AG04450 (cell line): ENCODE results near the gene MEG3. TPM values are rescaled to one million over a fixed set of nuclear protein-coding genes. Genes with fewer than 3 reads are reported as not detected.

Source experiments
- CTCF ChIA-PET: fragments of 300-600, 350-600 bp; formaldehyde crosslinking; extraction: SDS; loops from one replicate; lab custom pipeline; 2022; ENCODE audit warnings: antibody characterized with exemption, inconsistent platforms; lab: Charles Lee
- POLR2A ChIA-PET: fragments of 350-600 bp; formaldehyde crosslinking; extraction: SDS; loops from one replicate; lab custom pipeline; 2021; ENCODE audit warnings: antibody characterized with exemption, inconsistent platforms; lab: Yijun Ruan, JAX
- DNase-seq: peaks from one replicate; pipeline ENCODE4 v3.0.0-alpha.2; 2011; ENCODE audit warnings: low read depth, low spot score
- H3K27ac ChIP-seq: one replicate; pipeline ENCODE4 v1.5.1; 2012; ENCODE audit warnings: low read depth, low read length, control low read depth
- H3K27me3 ChIP-seq: one replicate; pipeline ENCODE4 v1.6.0; 2012; ENCODE audit warnings: low read length; ENCODE audit not compliant: control insufficient read depth, insufficient read depth
- H3K4me3 ChIP-seq: 2 replicates; pipeline ENCODE4 v1.5.1; 2011; ENCODE audit warnings: mild to moderate bottlenecking, low read depth, low read length, control low read depth
- H3K9me3 ChIP-seq: 2 replicates; pipeline ENCODE4 v1.5.1; 2012; ENCODE audit warnings: low read length; ENCODE audit not compliant: control insufficient read depth, insufficient read depth
- polyA plus RNA-seq: library from polyadenylated mRNA; depleted of rRNA; stranded (reverse); fragments of >200 nt; gene quantifications from 2 replicates; pipeline ENCODE4 v1.2.3, GENCODE V29; 2011
- TF ChIP-seq, protein P1 (sequence below): IDR thresholded peaks from 2 replicates; pipeline ENCODE4 v1.5.1; 2011; ENCODE audit warnings: low read depth, low read length, control low read depth, inconsistent platforms

Gene MEG3
- polyA plus RNA-seq, 1 experiment, result 310 TPM

DNA sequence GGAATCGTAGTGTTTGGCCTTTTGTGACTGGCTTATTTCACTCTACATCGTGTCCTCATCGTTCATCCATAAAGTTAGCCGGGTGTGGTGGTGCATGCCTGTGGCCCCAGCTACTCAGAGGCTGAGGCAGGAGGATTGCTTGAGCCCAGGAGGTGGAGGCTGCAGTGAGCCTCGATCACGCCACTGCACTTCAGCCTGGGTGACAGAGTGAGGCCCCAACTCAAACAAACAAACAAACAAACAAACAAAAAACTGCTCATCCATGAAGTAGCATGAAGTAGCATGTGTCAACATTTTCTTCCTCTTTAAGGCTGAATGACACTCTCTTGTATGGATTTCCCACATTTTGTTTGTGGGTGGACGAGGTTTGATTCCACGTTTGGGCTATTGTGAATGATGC lies 44.0 kb upstream of the MEG3 start:
- Histone ChIP-seq H3K9me3 (no peaks in the 10 kb centered on the region), H3K27ac (no peak overlapping the region), H3K4me3 (no peak overlapping the region), H3K27me3 (peaks cover 37% of the 10 kb centered on the region)
- TF ChIP-seq, protein P1, sequence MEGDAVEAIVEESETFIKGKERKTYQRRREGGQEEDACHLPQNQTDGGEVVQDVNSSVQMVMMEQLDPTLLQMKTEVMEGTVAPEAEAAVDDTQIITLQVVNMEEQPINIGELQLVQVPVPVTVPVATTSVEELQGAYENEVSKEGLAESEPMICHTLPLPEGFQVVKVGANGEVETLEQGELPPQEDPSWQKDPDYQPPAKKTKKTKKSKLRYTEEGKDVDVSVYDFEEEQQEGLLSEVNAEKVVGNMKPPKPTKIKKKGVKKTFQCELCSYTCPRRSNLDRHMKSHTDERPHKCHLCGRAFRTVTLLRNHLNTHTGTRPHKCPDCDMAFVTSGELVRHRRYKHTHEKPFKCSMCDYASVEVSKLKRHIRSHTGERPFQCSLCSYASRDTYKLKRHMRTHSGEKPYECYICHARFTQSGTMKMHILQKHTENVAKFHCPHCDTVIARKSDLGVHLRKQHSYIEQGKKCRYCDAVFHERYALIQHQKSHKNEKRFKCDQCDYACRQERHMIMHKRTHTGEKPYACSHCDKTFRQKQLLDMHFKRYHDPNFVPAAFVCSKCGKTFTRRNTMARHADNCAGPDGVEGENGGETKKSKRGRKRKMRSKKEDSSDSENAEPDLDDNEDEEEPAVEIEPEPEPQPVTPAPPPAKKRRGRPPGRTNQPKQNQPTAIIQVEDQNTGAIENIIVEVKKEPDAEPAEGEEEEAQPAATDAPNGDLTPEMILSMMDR, result no peak
- ChIA-PET POLR2A (no interaction called here), CTCF (no interaction called here)
- no peak for DNase-seq

DNA sequence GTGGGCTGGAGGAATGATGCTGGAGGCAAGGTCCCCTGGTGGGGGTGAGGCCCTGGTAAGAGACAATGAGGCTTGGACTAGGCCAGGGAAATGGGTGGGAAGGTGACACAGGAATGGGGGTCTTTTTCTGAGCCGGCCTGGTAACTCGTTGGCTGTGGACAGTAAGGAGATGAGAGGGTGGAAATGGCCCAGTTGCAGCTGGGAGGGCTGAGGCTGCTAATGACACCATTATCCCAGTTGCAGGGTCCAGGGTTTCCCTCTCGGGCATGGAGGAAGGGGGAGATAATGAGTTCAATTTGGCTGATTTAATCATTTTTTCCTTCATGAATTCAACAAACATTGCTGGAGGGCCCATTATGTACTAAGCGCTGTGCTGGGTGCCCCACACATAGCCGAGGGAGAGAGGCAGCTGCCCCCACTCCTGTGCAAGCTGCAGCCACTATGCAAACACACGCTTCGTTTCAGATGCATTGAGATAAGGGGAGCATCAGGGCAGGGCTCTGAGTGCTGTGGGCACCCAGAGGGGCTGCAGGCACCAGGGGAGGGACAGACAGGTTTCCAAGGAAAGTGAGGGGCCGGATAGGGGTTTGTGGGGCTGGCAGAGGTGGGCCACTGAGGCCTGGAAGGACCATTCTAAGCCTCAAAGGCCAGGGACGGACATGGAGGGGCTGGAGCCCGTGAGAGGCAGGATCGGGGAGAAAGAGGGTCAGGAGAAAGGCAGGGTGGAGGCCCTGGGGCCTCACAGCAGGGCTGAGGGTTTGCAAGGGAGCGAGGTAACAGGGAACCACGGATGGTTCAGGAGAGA lies 43.2 kb upstream of the MEG3 start:
- no peak for DNase-seq
- ChIA-PET CTCF (no interaction called here), POLR2A (no interaction called here)
- Histone ChIP-seq H3K4me3 (no peak overlapping the region), H3K27me3 (peaks cover 34% of the 10 kb centered on the region), H3K9me3 (no peaks in the 10 kb centered on the region), H3K27ac (no peak overlapping the region)
- TF ChIP-seq, protein P1, result no peak

DNA sequence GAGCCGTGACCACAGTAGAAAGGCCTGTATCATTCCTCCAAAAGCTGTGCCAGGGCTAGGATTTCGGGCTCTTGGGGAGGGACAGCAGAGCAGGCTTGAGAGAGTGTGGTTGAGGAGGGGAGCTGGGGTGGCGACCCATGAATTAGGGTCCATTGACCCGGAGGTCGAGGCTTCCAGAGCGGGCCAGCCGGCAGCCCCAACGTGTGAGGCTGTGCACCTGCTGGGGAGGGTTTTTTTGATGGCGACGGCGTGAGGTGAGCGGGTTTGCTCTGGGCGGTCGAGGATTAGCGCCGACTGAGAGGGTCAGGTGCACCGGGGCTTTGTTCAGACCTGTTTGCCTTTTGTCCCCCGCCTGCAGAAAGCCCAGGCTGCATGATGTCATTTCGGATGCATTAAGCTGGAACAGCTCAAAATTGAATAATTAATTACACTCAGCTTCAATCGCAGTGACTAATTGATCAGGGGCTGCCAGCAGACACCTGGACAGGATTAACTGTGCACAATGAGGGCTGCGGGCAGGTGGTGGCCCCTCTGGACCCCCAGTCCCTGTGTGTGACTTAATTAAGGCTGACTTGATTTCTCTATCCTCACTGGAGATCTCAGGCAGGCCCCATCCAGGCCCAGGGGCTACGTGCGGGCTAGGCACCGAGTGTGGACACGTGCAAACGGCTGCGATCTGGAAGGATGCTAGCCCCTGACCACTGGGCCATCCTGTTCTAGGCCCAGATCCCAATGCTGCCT lies 42.1 kb upstream of the MEG3 start:
- H3K27ac ChIP-seq, result no peak overlapping the region
- no peaks in the 10 kb centered on the region for H3K9me3 ChIP-seq
- DNase-seq, result no peak
- TF ChIP-seq, protein P1, result no peak
- peaks cover 34% of the 10 kb centered on the region for H3K27me3 ChIP-seq
- H3K4me3 ChIP-seq, result no peak overlapping the region
- ChIA-PET CTCF (no interaction called here), POLR2A (no interaction called here)

DNA sequence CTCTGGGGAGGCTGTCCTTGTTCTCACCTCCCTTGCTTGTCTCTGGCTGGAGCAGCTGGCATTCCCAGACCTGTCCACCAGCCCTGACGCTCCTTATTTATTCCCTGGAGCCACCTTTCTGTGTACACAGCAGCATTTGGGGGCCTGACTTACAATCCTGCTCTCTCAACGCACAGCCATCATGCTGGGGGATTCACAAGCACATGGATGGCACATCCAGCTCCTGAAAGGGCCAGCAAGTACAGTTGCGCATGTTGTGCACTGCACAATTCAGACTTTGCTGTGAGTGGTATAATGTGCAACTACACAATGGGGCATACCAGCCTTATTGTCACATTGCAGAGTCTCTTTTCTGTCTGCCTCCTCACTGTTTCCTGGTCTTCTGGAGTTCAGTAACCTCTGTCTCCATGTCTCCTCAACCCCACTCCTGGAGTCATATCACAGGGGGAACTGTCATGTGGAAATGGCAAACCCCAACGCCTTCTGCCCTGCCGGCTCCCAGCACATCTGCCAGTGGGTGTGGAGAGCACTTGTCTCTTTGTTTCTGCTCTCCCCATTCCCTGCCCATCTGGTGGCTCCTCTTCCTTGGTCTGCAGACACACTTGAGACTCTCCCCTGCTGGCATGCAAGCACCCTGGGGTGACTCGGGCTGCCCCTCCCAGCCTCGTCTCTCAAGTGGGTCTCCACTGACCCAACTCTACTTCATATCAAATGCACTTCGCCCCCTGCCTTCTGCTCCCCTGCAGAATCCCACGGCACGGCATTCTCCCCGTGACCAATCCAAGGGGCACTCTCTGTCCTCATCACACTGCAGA lies 41.2 kb upstream of the MEG3 start:
- ChIA-PET CTCF (no interaction called here), POLR2A (no interaction called here)
- TF ChIP-seq, protein P1, result no peak
- H3K27ac ChIP-seq, result no peak overlapping the region
- no peak overlapping the region for H3K4me3 ChIP-seq
- no peaks in the 10 kb centered on the region for H3K9me3 ChIP-seq
- peaks cover 34% of the 10 kb centered on the region for H3K27me3 ChIP-seq
- no peak for DNase-seq

DNA sequence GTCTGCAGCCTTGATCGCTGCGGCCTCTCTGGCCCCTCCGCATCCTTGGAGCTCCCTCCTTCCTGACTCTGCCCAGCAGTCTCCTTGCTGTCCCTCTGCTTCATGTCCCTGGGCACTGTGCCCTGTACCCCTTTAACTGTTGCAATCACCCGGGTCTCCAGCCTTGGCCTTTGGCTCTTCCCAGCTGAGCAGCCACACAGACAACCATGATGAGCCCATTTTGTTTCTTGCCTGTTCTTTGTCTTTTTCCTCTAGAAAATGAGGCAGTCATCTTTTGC lies 40.6 kb upstream of the MEG3 start:
- TF ChIP-seq, protein P1, result no peak
- Histone ChIP-seq H3K4me3 (no peak overlapping the region), H3K27me3 (peaks cover 34% of the 10 kb centered on the region), H3K9me3 (no peaks in the 10 kb centered on the region), H3K27ac (no peak overlapping the region)
- CTCF ChIA-PET, result no interaction called here
- no peak for DNase-seq
- POLR2A ChIA-PET, result no interaction called here
